Measurements from ENCODE around the gene ADAMTS3.

DNA sequence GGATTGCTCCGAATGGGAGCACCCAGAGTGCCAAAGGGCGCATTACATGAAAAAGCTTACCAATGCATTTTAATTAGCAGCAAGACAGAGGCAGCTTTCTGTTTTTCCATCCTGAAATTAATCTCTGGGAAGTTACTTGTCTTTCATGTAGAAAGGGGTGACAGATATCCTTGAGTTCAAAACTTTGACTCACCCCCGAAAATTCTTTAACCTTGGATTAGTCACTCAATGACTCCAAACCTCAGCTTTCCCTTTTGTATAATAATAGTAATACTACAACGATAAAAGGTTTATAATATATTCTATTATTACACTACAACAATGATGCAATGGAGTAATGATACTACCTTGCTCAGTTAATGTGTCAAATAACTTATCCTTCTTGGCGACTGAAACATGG lies 126.3 kb downstream of the ADAMTS3 start:
- TF ChIP-seq, protein P1, sequence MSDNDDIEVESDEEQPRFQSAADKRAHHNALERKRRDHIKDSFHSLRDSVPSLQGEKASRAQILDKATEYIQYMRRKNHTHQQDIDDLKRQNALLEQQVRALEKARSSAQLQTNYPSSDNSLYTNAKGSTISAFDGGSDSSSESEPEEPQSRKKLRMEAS (IDR thresholded peaks at IDR 0.05) = no peak
- TF ChIP-seq EGR1 (IDR thresholded peaks at IDR 0.05) (no peak), TEAD4 (IDR thresholded peaks at IDR 0.05) (no peak), EP300 (IDR thresholded peaks at IDR 0.05; ENCODE audit: borderline replicate concordance) (no peak), TAF1 (IDR thresholded peaks at IDR 0.05; ENCODE audit: low read depth) (no peak)
